ENCODE data around the gene ISOC2.

DNA sequence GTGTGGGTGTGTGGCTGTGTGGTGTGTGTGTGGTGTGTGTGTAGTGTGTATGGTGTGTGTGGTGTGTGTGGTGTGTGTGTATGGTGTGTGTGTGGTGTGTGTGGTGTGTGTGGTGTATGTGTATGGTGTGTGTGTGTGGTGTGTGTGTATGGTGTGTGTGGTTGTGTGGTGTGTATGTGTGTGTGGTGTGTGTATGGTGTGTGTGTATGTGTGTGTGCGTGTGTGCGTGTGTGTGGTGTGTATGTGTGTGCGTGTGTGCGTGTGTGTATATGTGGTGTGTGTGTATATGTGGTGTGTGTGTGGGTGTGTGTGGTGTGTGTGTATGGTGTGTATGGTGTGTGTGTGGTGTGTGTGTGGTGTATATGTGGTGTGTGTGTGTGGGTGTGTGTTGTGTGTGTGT is 26.4 kb downstream of the ISOC2 start:
- TF ChIP-seq, protein P1, sequence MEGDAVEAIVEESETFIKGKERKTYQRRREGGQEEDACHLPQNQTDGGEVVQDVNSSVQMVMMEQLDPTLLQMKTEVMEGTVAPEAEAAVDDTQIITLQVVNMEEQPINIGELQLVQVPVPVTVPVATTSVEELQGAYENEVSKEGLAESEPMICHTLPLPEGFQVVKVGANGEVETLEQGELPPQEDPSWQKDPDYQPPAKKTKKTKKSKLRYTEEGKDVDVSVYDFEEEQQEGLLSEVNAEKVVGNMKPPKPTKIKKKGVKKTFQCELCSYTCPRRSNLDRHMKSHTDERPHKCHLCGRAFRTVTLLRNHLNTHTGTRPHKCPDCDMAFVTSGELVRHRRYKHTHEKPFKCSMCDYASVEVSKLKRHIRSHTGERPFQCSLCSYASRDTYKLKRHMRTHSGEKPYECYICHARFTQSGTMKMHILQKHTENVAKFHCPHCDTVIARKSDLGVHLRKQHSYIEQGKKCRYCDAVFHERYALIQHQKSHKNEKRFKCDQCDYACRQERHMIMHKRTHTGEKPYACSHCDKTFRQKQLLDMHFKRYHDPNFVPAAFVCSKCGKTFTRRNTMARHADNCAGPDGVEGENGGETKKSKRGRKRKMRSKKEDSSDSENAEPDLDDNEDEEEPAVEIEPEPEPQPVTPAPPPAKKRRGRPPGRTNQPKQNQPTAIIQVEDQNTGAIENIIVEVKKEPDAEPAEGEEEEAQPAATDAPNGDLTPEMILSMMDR (IDR thresholded peaks at IDR 0.05; ENCODE audit: insufficient read depth, low read length), result no peak
- no peak for TF ChIP-seq POLR2AphosphoS5 (IDR thresholded peaks at IDR 0.05; ENCODE audit: low read depth)
